ENCODE results near the gene MARK2. TPM values are rescaled to one million over a fixed set of nuclear protein-coding genes. Genes with fewer than 3 reads are reported as not detected.

MARK2 gene
- total and polyA plus RNA-seq, 2 of the 8 experiments (the other 6 are each of a cell fraction or from before 2014, with no cell fraction given) = 19.3 to 58.5 TPM

DNA sequence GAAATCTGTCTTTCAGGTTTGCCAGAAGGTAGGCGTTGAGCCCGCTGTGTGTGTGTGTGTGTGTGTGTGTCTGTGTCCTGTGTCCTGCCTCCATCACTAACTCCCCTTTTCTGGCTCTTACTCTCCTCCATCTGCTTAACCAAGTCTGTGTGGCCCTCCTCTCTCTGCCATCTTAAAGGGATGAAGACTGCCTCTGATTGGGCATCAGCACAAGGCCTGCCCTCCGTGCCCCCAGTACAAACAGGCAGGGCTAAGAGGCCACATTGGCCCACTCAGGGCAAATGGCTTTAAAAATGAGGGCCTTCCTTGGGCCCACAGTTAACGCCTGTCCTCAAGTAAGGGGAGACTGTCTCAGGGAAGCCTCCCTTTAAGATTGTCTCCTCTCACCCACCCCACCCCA lies 67.2 kb downstream of the MARK2 start (continued):
- TF ChIP-seq CBX8 (IDR thresholded peaks at IDR 0.05; ENCODE audit: borderline replicate concordance, low read depth, low read length) (no peak), GABPA (IDR thresholded peaks at IDR 0.05; ENCODE audit: borderline replicate concordance, insufficient read depth, low read length) (no peak), JUN (IDR thresholded peaks at IDR 0.05; ENCODE audit: low read depth, low read length) (no peak), JUND (IDR thresholded peaks at IDR 0.05; ENCODE audit: low read length) (no peak), CBX5 (IDR thresholded peaks at IDR 0.05; ENCODE audit: low read depth, low read length) (no peak)
